ENCODE results near the gene EPN1. TPM values are rescaled to one million over a fixed set of nuclear protein-coding genes. Genes with fewer than 3 reads are reported as not detected.

The EPN1 gene
- total and polyA plus RNA-seq, 4 donors, result 18.6 to 117 (median 77.8) TPM

- Histone ChIP-seq H3K36me3 (ENCODE audit: control insufficient read depth in 4 of 4, insufficient read depth in 3 of 4, low read depth in 1 of 4, low read length in 3 of 4) (peaks cover 10 to 35% (median 11%) of the 10 kb centered on the region in 4 donors), H3K27me3 (ENCODE audit: control insufficient read depth in 4 of 4, insufficient read depth in 4 of 4, low read length in 3 of 4) (no peaks in the 10 kb centered on the region), H3K4me1 (ENCODE audit: control insufficient read depth in 4 of 4, insufficient read depth in 4 of 4, low read length in 3 of 4) (no peaks in the 10 kb centered on the region), H3K27ac (ENCODE audit: low read depth in 1 of 2, low read length in 2 of 2) (no peak overlapping the region), H3K4me3 (ENCODE audit: low read depth in 1 of 3, low read length in 3 of 3) (no peak overlapping the region), H3K9me3 (ENCODE audit: control insufficient read depth in 4 of 4, low read length in 3 of 4) (no peaks in the 10 kb centered on the region), H3K9ac (ENCODE audit: low read depth in 1 of 2, low read length in 2 of 2) (no peak overlapping the region)
- DNase-seq (ENCODE audit: low spot score), result no peak
- TF ChIP-seq ATF3 (IDR thresholded peaks at IDR 0.05) (no peak), TAF1 (conservative IDR thresholded peaks at IDR 0.05) (no peak), RAD21 (IDR thresholded peaks at IDR 0.05) (no peak), SP1 (IDR thresholded peaks at IDR 0.05) (no peak), YY1 (IDR thresholded peaks at IDR 0.05) (no peak)
- 96% methylated on average over 12 of the region's 12 CpGs for WGBS
Observed at GRCh38 chr19:55700813-55701212, 25.8 kb downstream of the EPN1 start.

- no peak overlapping the region for H3K27ac ChIP-seq (ENCODE audit: low read depth in 1 of 2, low read length in 2 of 2)
- DNase-seq (ENCODE audit: low spot score), result no peak
- 75% methylated on average over 13 of the region's 13 CpGs for WGBS
Observed at GRCh38 chr19:55702131-55702627, 27.2 kb downstream of the EPN1 start.

GRCh38 chr19:55703790-55704215 is 28.8 kb downstream of the EPN1 start:
- Histone ChIP-seq H3K36me3 (ENCODE audit: control insufficient read depth in 4 of 4, insufficient read depth in 3 of 4, low read depth in 1 of 4, low read length in 3 of 4) (peaks cover 0 to 15% (median 2%) of the 10 kb centered on the region in 4 donors), H3K9me3 (ENCODE audit: control insufficient read depth in 4 of 4, low read length in 3 of 4) (no peaks in the 10 kb centered on the region), H3K27me3 (ENCODE audit: control insufficient read depth in 4 of 4, insufficient read depth in 4 of 4, low read length in 3 of 4) (no peaks in the 10 kb centered on the region), H3K27ac (ENCODE audit: low read depth in 1 of 2, low read length in 2 of 2) (no peak overlapping the region), H3K4me3 (ENCODE audit: low read depth in 1 of 3, low read length in 3 of 3) (no peak overlapping the region), H3K9ac (ENCODE audit: low read depth in 1 of 2, low read length in 2 of 2) (no peak overlapping the region), H3K4me1 (ENCODE audit: control insufficient read depth in 4 of 4, insufficient read depth in 4 of 4, low read length in 3 of 4) (no peaks in the 10 kb centered on the region)
- 62% methylated on average over 38 of the region's 38 CpGs for WGBS
- no peak for TF ChIP-seq JUND (IDR thresholded peaks at IDR 0.05)
- TF ChIP-seq, protein P1, sequence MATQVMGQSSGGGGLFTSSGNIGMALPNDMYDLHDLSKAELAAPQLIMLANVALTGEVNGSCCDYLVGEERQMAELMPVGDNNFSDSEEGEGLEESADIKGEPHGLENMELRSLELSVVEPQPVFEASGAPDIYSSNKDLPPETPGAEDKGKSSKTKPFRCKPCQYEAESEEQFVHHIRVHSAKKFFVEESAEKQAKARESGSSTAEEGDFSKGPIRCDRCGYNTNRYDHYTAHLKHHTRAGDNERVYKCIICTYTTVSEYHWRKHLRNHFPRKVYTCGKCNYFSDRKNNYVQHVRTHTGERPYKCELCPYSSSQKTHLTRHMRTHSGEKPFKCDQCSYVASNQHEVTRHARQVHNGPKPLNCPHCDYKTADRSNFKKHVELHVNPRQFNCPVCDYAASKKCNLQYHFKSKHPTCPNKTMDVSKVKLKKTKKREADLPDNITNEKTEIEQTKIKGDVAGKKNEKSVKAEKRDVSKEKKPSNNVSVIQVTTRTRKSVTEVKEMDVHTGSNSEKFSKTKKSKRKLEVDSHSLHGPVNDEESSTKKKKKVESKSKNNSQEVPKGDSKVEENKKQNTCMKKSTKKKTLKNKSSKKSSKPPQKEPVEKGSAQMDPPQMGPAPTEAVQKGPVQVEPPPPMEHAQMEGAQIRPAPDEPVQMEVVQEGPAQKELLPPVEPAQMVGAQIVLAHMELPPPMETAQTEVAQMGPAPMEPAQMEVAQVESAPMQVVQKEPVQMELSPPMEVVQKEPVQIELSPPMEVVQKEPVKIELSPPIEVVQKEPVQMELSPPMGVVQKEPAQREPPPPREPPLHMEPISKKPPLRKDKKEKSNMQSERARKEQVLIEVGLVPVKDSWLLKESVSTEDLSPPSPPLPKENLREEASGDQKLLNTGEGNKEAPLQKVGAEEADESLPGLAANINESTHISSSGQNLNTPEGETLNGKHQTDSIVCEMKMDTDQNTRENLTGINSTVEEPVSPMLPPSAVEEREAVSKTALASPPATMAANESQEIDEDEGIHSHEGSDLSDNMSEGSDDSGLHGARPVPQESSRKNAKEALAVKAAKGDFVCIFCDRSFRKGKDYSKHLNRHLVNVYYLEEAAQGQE (IDR thresholded peaks at IDR 0.05), result no peak
- no peak for TF ChIP-seq ATF3 (IDR thresholded peaks at IDR 0.05)
- TF ChIP-seq RAD21 (IDR thresholded peaks at IDR 0.05), result peak; percentile 63 to 73
- TF ChIP-seq FOXA2 (IDR thresholded peaks at IDR 0.05), result no peak
- TF ChIP-seq CTCF (IDR thresholded peaks at IDR 0.05; ENCODE audit: low read depth, low read length, missing input control), result peak; percentile 70
- TF ChIP-seq NR2F2 (IDR thresholded peaks at IDR 0.05), result no peak
- TF ChIP-seq, protein P2, sequence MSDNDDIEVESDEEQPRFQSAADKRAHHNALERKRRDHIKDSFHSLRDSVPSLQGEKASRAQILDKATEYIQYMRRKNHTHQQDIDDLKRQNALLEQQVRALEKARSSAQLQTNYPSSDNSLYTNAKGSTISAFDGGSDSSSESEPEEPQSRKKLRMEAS (IDR thresholded peaks at IDR 0.05), result no peak
- DNase-seq (ENCODE audit: low spot score), result peak; percentile 59

More at GRCh38 chr19:55702131-55702627, 27.2 kb downstream of the EPN1 start:
- no peak for TF ChIP-seq NR2F2 (IDR thresholded peaks at IDR 0.05)
- no peak for TF ChIP-seq TAF1 (conservative IDR thresholded peaks at IDR 0.05)
- TF ChIP-seq ZBTB33 (IDR thresholded peaks at IDR 0.05), result no peak
- no peak for TF ChIP-seq GABPA (IDR thresholded peaks at IDR 0.05 in 1 of 2, conservative IDR thresholded peaks at IDR 0.05 in 1 of 2)
- TF ChIP-seq FOXA1 (IDR thresholded peaks at IDR 0.05), result no peak
- no peak for TF ChIP-seq HNF4A (conservative IDR thresholded peaks at IDR 0.05)
- TF ChIP-seq, protein P2 (IDR thresholded peaks at IDR 0.05), result no peak
- no peak for TF ChIP-seq EGR1 (IDR thresholded peaks at IDR 0.05; ENCODE audit: low read depth in 2 of 2)
- no peak for TF ChIP-seq SP1 (IDR thresholded peaks at IDR 0.05)
- Histone ChIP-seq H3K36me3 (ENCODE audit: control insufficient read depth in 4 of 4, insufficient read depth in 3 of 4, low read depth in 1 of 4, low read length in 3 of 4) (peaks cover 2 to 22% (median 3%) of the 10 kb centered on the region in 4 donors), H3K4me3 (ENCODE audit: low read depth in 1 of 3, low read length in 3 of 3) (no peak overlapping the region), H3K9me3 (ENCODE audit: control insufficient read depth in 4 of 4, low read length in 3 of 4) (no peaks in the 10 kb centered on the region), H3K4me1 (ENCODE audit: control insufficient read depth in 4 of 4, insufficient read depth in 4 of 4, low read length in 3 of 4) (no peaks in the 10 kb centered on the region), H3K9ac (ENCODE audit: low read depth in 1 of 2, low read length in 2 of 2) (no peak overlapping the region), H3K27me3 (ENCODE audit: control insufficient read depth in 4 of 4, insufficient read depth in 4 of 4, low read length in 3 of 4) (no peaks in the 10 kb centered on the region)

Measured in liver (tissue), 9 donors.